ENCODE measurements around the gene DICER1. TPM values are rescaled to one million over a fixed set of nuclear protein-coding genes. Genes with fewer than 3 reads are reported as not detected.

DICER1 gene
- total RNA-seq, 4 donors from 2014 or later: 38.3 to 124 (median 54.4) TPM

DNA sequence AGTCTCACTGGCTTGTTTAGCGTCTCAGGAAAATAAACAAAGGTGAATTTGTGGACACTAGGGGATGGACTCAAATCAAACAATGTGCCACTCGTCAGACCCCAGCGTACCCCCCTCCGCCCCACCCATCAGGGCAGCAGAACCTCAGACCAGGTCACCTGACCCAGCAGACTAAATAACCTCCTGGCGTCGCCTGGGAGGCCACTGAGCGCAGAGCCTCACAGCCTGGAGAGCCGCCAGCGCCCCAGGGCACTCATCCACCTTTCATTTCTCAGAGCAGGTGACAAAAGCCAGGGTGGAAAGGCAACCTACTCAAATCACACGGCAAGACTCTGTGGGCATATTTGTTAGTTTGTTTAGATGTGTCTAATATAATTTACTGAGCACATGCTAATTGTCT, 100.9 kb downstream of the DICER1 start:
- no peak overlapping the region for H3K27ac ChIP-seq
- DNase-seq (ENCODE audit: low spot score in 2 of 2): no peak

DNA sequence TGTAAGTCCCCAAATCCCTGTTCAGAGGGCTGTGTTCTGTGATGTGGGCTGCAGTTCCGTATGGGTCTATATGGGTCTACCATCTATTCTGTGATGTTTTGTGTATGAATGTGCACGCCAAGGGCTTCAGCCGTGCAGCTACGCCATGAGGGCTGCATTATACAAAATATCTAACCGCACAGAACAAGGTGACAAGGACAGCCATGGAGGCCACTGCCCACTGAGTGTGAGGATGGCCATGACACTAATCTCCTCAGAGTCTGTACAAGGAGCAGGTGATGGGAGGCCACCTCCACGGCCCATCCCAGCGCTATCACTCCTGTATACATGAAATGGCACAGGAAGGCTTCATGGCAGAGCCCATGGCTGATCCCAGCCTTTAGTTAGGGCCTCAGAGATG, 102.0 kb downstream of the DICER1 start:
- H3K27ac ChIP-seq: no peak overlapping the region
- DNase-seq (ENCODE audit: low spot score in 2 of 2): peak in 1 of 2 donors; percentile 66
- WGBS: 95% methylated on average over 5 of the region's 7 CpGs
- H3K4me1 ChIP-seq: no peaks in the 10 kb centered on the region
- H3K27me3 ChIP-seq: no peaks in the 10 kb centered on the region
- TF ChIP-seq, protein P1, sequence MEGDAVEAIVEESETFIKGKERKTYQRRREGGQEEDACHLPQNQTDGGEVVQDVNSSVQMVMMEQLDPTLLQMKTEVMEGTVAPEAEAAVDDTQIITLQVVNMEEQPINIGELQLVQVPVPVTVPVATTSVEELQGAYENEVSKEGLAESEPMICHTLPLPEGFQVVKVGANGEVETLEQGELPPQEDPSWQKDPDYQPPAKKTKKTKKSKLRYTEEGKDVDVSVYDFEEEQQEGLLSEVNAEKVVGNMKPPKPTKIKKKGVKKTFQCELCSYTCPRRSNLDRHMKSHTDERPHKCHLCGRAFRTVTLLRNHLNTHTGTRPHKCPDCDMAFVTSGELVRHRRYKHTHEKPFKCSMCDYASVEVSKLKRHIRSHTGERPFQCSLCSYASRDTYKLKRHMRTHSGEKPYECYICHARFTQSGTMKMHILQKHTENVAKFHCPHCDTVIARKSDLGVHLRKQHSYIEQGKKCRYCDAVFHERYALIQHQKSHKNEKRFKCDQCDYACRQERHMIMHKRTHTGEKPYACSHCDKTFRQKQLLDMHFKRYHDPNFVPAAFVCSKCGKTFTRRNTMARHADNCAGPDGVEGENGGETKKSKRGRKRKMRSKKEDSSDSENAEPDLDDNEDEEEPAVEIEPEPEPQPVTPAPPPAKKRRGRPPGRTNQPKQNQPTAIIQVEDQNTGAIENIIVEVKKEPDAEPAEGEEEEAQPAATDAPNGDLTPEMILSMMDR (IDR thresholded peaks at IDR 0.05): no peak
- no peak for TF ChIP-seq POLR2A (IDR thresholded peaks at IDR 0.05)
- TF ChIP-seq POLR2AphosphoS5 (IDR thresholded peaks at IDR 0.05): no peak
- TF ChIP-seq EP300 (IDR thresholded peaks at IDR 0.05): no peak
- no peak overlapping the region for H3K4me3 ChIP-seq
- no peaks in the 10 kb centered on the region for H3K36me3 ChIP-seq
- no peaks in the 10 kb centered on the region for H3K9me3 ChIP-seq

More for the DNA sequence above, 100.9 kb downstream of the DICER1 start:
- no peaks in the 10 kb centered on the region for H3K36me3 ChIP-seq
- 56% methylated on average over 10 of the region's 10 CpGs for WGBS
- no peak overlapping the region for H3K4me3 ChIP-seq
- no peak for TF ChIP-seq EP300 (IDR thresholded peaks at IDR 0.05)
- TF ChIP-seq POLR2A (IDR thresholded peaks at IDR 0.05): no peak
- TF ChIP-seq POLR2AphosphoS5 (IDR thresholded peaks at IDR 0.05): no peak
- no peaks in the 10 kb centered on the region for H3K9me3 ChIP-seq
- H3K27me3 ChIP-seq: no peaks in the 10 kb centered on the region
- no peaks in the 10 kb centered on the region for H3K4me1 ChIP-seq

DNA sequence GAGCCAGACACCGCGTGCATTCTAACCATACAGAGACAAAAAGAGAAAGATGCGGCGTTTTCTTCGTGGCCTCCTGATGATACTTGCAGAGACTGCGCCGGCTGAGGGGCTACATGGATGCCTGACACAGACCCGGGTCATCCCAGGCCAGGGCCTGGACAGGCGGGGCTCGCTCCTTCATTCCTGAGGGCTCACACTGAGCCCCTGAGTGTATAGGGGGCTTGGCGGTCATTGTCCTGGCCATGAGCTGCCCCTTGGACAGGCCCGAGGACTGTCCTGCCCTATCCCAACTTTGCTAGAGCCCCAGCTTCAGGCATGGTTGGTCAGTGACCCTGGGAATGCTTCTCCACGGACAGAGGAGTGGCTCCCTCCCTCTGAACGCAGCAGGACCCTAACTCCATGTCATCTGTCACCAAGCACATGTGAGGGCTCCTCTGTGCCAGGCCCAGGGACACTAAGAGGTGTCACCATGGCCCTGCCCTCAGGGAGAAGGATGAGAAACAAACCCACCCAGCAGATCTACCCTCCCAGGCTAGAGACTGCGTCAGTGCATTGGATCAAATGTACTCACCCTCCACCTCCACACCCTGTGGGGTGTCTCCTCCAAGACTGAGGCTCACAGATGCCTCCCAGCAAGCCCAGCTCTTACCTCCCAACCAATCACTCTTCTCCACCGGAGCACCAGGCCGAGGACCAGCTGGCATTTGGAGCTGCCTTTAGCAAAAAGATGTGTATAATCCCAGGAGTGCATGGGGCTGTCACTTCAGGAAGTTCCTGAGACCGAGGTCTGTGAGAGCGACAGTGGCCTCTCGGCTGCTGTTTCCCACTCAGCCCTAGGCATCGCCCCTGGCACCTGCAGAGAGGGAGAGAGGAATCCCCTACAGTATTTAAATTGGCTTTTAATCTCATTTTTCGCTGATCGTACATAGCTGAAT, 102.7 kb downstream of the DICER1 start:
- Histone ChIP-seq H3K27ac (no peak overlapping the region), H3K4me1 (no peaks in the 10 kb centered on the region), H3K27me3 (no peaks in the 10 kb centered on the region), H3K36me3 (no peaks in the 10 kb centered on the region), H3K9me3 (no peaks in the 10 kb centered on the region), H3K4me3 (no peak overlapping the region)
- TF ChIP-seq, protein P1 (IDR thresholded peaks at IDR 0.05): no peak
- TF ChIP-seq POLR2A (IDR thresholded peaks at IDR 0.05) (no peak), POLR2AphosphoS5 (IDR thresholded peaks at IDR 0.05) (no peak)
- WGBS: 92% methylated on average over 20 of the region's 23 CpGs
- peak in 1 of 2 donors; percentile 68 for DNase-seq (ENCODE audit: low spot score in 2 of 2)

DNA sequence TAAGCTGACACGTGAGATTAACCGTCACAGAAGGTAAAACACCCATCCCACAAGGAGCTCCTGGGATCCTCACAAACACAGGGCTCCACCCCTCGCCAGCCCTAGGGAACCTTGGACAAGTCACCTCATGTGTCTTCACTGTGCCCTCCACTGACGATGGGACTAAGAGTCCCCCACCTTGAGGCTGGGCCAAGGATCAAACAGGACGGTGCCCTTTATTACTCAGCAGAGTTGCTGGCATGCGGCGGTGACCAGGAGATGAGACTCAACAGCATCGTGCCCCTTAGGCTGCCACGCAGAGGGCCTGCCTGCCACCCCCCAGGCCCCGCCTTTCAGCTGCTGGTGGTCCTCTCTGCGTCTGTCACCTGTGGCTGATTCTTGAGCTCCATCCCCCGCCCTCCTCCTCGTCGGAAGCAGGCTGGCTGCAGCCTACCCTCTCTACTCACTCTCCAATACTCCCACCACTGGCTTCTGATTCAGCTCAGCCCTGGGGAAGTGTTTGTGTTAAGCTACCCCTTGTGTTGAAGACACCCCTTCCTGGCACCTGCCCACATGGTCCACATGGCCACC, 105.2 kb downstream of the DICER1 start:
- H3K27ac ChIP-seq: no peak overlapping the region
- H3K36me3 ChIP-seq: no peaks in the 10 kb centered on the region
- no peak overlapping the region for H3K4me3 ChIP-seq
- no peaks in the 10 kb centered on the region for H3K9me3 ChIP-seq
- 80% methylated on average over 11 of the region's 14 CpGs for WGBS
- DNase-seq (ENCODE audit: low spot score in 2 of 2): peak in 1 of 2 donors; percentile 62
- H3K27me3 ChIP-seq: peaks cover 4% of the 10 kb centered on the region
- H3K4me1 ChIP-seq: no peaks in the 10 kb centered on the region
- TF ChIP-seq, protein P1 (IDR thresholded peaks at IDR 0.05): no peak
- no peak for TF ChIP-seq EP300 (IDR thresholded peaks at IDR 0.05)
- no peak for TF ChIP-seq POLR2A (IDR thresholded peaks at IDR 0.05)
- no peak for TF ChIP-seq POLR2AphosphoS5 (IDR thresholded peaks at IDR 0.05)

DNA sequence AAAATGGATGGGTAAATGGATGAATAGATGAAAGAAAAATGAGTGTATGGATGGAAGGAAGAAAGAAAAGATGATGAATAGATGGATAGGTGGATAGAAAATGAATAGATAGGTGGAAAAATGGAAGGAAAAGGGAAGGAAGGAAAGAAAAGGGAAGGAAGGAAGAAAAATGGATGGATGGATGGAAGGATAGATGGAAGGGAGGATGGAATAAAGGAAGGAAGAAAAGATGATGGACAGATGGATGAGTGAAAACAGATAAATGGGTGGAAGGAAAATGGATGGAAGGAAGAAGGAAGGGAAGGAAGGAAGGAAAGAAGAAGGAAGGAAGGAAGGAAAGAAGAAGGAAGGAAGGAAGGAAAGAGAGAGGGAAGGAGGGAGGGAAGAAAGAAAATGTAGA, 107.4 kb downstream of the DICER1 start:
- Histone ChIP-seq H3K9me3 (no peaks in the 10 kb centered on the region), H3K27me3 (peaks cover 8% of the 10 kb centered on the region), H3K4me3 (no peak overlapping the region), H3K27ac (no peak overlapping the region), H3K4me1 (no peaks in the 10 kb centered on the region), H3K36me3 (no peaks in the 10 kb centered on the region)
- no peak for DNase-seq (ENCODE audit: low spot score in 2 of 2)
- no peak for TF ChIP-seq POLR2AphosphoS5 (IDR thresholded peaks at IDR 0.05)
- TF ChIP-seq POLR2A (IDR thresholded peaks at IDR 0.05): no peak
- TF ChIP-seq EP300 (IDR thresholded peaks at IDR 0.05): no peak
- TF ChIP-seq, protein P1 (IDR thresholded peaks at IDR 0.05): no peak
